ENCODE data around the gene ARMC12. TPM values are rescaled to one million over a fixed set of nuclear protein-coding genes. Genes with fewer than 3 reads are reported as not detected.
"Not testable (repeated sequence)": the region's sequence is repeated elsewhere in the genome, so short reads cannot be mapped to it uniquely, and the experiment has no call there.

The ARMC12 gene
- total RNA-seq, 1 experiment from 2014 or later = not detected

- in situ Hi-C loops (cut with HindIII; ENCODE audit: low pct_unique_long_range_greater_than_20kb, low sequenced_read_pairs) = no loop called here
- no peak for DNase-seq (ENCODE audit: low read depth, low spot score)
These were observed 7.9 kb upstream of the ARMC12 start for GRCh38 chr6:35728683-35729678.

- DNase-seq (ENCODE audit: low read depth, low spot score) = no peak
These were observed 7.1 kb upstream of the ARMC12 start for GRCh38 chr6:35729722-35730121.

GRCh38 chr6:35730745-35731413 is 6.0 kb upstream of the ARMC12 start:
- in situ Hi-C loops (cut with HindIII; ENCODE audit: low pct_unique_long_range_greater_than_20kb, low sequenced_read_pairs) = no loop called here
- DNase-seq (ENCODE audit: low read depth, low spot score) = peak; percentile 19

More at GRCh38 chr6:35729722-35730121, 7.1 kb upstream of the ARMC12 start:
- in situ Hi-C loops (cut with HindIII; ENCODE audit: low pct_unique_long_range_greater_than_20kb, low sequenced_read_pairs) = no loop called here

- in situ Hi-C loops (cut with HindIII; ENCODE audit: low pct_unique_long_range_greater_than_20kb, low sequenced_read_pairs) = no loop called here
- peak; percentile 86 for DNase-seq (ENCODE audit: low read depth, low spot score)
These were observed 5.5 kb upstream of the ARMC12 start for GRCh38 chr6:35731414-35731735.

- peak; percentile 80 for DNase-seq (ENCODE audit: low read depth, low spot score)
- in situ Hi-C loops (cut with HindIII; ENCODE audit: low pct_unique_long_range_greater_than_20kb, low sequenced_read_pairs) = no loop called here
These were observed 4.9 kb upstream of the ARMC12 start for GRCh38 chr6:35731736-35732532.

- in situ Hi-C loops (cut with HindIII; ENCODE audit: low pct_unique_long_range_greater_than_20kb, low sequenced_read_pairs) = no loop called here
- DNase-seq (ENCODE audit: low read depth, low spot score) = no peak
These were observed 3.2 kb upstream of the ARMC12 start for GRCh38 chr6:35733633-35734032.

- in situ Hi-C loops (cut with HindIII; ENCODE audit: low pct_unique_long_range_greater_than_20kb, low sequenced_read_pairs); DNase-seq (ENCODE audit: low read depth, low spot score): not testable (repeated sequence)
These were observed 2.5 kb upstream of the ARMC12 start for GRCh38 chr6:35734319-35734718.

- in situ Hi-C loops (cut with HindIII; ENCODE audit: low pct_unique_long_range_greater_than_20kb, low sequenced_read_pairs) = no loop called here
- DNase-seq (ENCODE audit: low read depth, low spot score) = no peak
These were observed 1.4 kb upstream of the ARMC12 start for GRCh38 chr6:35735452-35735851.

GRCh38 chr6:35736253-35736894 is 458 bp upstream of the ARMC12 start:
- in situ Hi-C loops (cut with HindIII; ENCODE audit: low pct_unique_long_range_greater_than_20kb, low sequenced_read_pairs) = no loop called here
- peak; percentile 68 for DNase-seq (ENCODE audit: low read depth, low spot score)

- DNase-seq (ENCODE audit: low read depth, low spot score) = peak; percentile 80
- in situ Hi-C loops (cut with HindIII; ENCODE audit: low pct_unique_long_range_greater_than_20kb, low sequenced_read_pairs) = no loop called here
These were observed 780 bp downstream of the ARMC12 start for GRCh38 chr6:35737413-35738211.

GRCh38 chr6:35739645-35740524 is 3.1 kb downstream of the ARMC12 start:
- DNase-seq (ENCODE audit: low read depth, low spot score) = no peak
- in situ Hi-C loops (cut with HindIII; ENCODE audit: low pct_unique_long_range_greater_than_20kb, low sequenced_read_pairs) = no loop called here

- in situ Hi-C loops (cut with HindIII; ENCODE audit: low pct_unique_long_range_greater_than_20kb, low sequenced_read_pairs) = no loop called here
These were observed 6.0 kb downstream of the ARMC12 start for GRCh38 chr6:35742842-35743241.

GRCh38 chr6:35745509-35745908 is 8.7 kb downstream of the ARMC12 start:
- in situ Hi-C loops (cut with HindIII; ENCODE audit: low pct_unique_long_range_greater_than_20kb, low sequenced_read_pairs) = no loop called here
- DNase-seq (ENCODE audit: low read depth, low spot score) = no peak

More at GRCh38 chr6:35742842-35743241, 6.0 kb downstream of the ARMC12 start:
- peak; percentile 60 for DNase-seq (ENCODE audit: low read depth, low spot score)

- in situ Hi-C loops (cut with HindIII; ENCODE audit: low pct_unique_long_range_greater_than_20kb, low sequenced_read_pairs) = no loop called here
- no peak for DNase-seq (ENCODE audit: low read depth, low spot score)
These were observed 9.7 kb downstream of the ARMC12 start for GRCh38 chr6:35746516-35746915.

GRCh38 chr6:35747877-35748276 is 11.0 kb downstream of the ARMC12 start:
- no peak for DNase-seq (ENCODE audit: low read depth, low spot score)
- in situ Hi-C loops (cut with HindIII; ENCODE audit: low pct_unique_long_range_greater_than_20kb, low sequenced_read_pairs) = no loop called here

- in situ Hi-C loops (cut with HindIII; ENCODE audit: low pct_unique_long_range_greater_than_20kb, low sequenced_read_pairs) = no loop called here
These were observed 13.7 kb downstream of the ARMC12 start for GRCh38 chr6:35750557-35750956.

More at GRCh38 chr6:35750557-35750956, 13.7 kb downstream of the ARMC12 start:
- no peak for DNase-seq (ENCODE audit: low read depth, low spot score)
